Measurements from ENCODE around the gene PDZD2. TPM values are rescaled to one million over a fixed set of nuclear protein-coding genes. Genes with fewer than 3 reads are reported as not detected.
"Not testable (repeated sequence)": the region's sequence is repeated elsewhere in the genome, so short reads cannot be mapped to it uniquely, and the experiment has no call there.

Gene PDZD2
- total RNA-seq, 1 donor from 2014 or later = 58.5 TPM

GRCh38 chr5:32000731-32001130, 361.8 kb downstream of the PDZD2 start:
- peak; percentile 83 for DNase-seq (ENCODE audit: low spot score)

GRCh38 chr5:32001284-32001683, 362.4 kb downstream of the PDZD2 start:
- DNase-seq (ENCODE audit: low spot score) = peak; percentile 47

- peak; percentile 14 for DNase-seq (ENCODE audit: low spot score)
Measured at GRCh38 chr5:32001707-32002106, 362.8 kb downstream of the PDZD2 start.

- DNase-seq (ENCODE audit: low spot score) = peak; percentile 6
Measured at GRCh38 chr5:32002755-32003154, 363.8 kb downstream of the PDZD2 start.

- DNase-seq (ENCODE audit: low spot score) = peak; percentile 12
Measured at GRCh38 chr5:32003981-32004380, 365.1 kb downstream of the PDZD2 start.

GRCh38 chr5:32004404-32004803, 365.5 kb downstream of the PDZD2 start:
- peak; percentile 37 for DNase-seq (ENCODE audit: low spot score)

GRCh38 chr5:32008746-32009145, 369.8 kb downstream of the PDZD2 start:
- DNase-seq (ENCODE audit: low spot score) = peak; percentile 55

- DNase-seq (ENCODE audit: low spot score) = no peak
Measured at GRCh38 chr5:32013658-32014057, 374.7 kb downstream of the PDZD2 start.

- DNase-seq (ENCODE audit: low spot score) = no peak
Measured at GRCh38 chr5:32014096-32014745, 375.3 kb downstream of the PDZD2 start.

GRCh38 chr5:32015262-32015661, 376.3 kb downstream of the PDZD2 start:
- not testable (repeated sequence) for DNase-seq (ENCODE audit: low spot score)

GRCh38 chr5:32017692-32018367, 378.9 kb downstream of the PDZD2 start:
- no peak for DNase-seq (ENCODE audit: low spot score)

- DNase-seq (ENCODE audit: low spot score) = no peak
Measured at GRCh38 chr5:32018476-32019436, 379.8 kb downstream of the PDZD2 start.

- no peak for DNase-seq (ENCODE audit: low spot score)
Measured at GRCh38 chr5:32020271-32020670, 381.3 kb downstream of the PDZD2 start.

- no peak for DNase-seq (ENCODE audit: low spot score)
Measured at GRCh38 chr5:32020946-32021345, 382.0 kb downstream of the PDZD2 start.

- DNase-seq (ENCODE audit: low spot score) = no peak
Measured at GRCh38 chr5:32021771-32022170, 382.8 kb downstream of the PDZD2 start.

GRCh38 chr5:32022638-32023037, 383.7 kb downstream of the PDZD2 start:
- no peak for DNase-seq (ENCODE audit: low spot score)

- DNase-seq (ENCODE audit: low spot score) = peak; percentile 4
Measured at GRCh38 chr5:32023816-32024215, 384.9 kb downstream of the PDZD2 start.

GRCh38 chr5:32024751-32025150, 385.8 kb downstream of the PDZD2 start:
- peak; percentile 37 for DNase-seq (ENCODE audit: low spot score)

GRCh38 chr5:32027093-32027716, 388.3 kb downstream of the PDZD2 start:
- peak; percentile 53 for DNase-seq (ENCODE audit: low spot score)

GRCh38 chr5:32027717-32028458, 389.0 kb downstream of the PDZD2 start:
- DNase-seq (ENCODE audit: low spot score) = peak; percentile 47

GRCh38 chr5:32029261-32029660, 390.3 kb downstream of the PDZD2 start:
- peak; percentile 62 for DNase-seq (ENCODE audit: low spot score)
